Cardiac muscle cell (in vitro differentiated cells and primary cell): ENCODE measurements around the gene PTGER1. TPM values are rescaled to one million over a fixed set of nuclear protein-coding genes. Genes with fewer than 3 reads are reported as not detected.
"Not testable (repeated sequence)": the region's sequence is repeated elsewhere in the genome, so short reads cannot be mapped to it uniquely, and the experiment has no call there.

Experiments used
- DNase-seq, 2 donors: peaks; one replicate each; pipeline versions ENCODE4 v3.0.0 to v3.0.0-alpha.2; 2010 to 2017; ENCODE audit warnings: low read depth in 1 of 2, low spot score in 1 of 2
- H3K27ac ChIP-seq: fragments of 200-600 bp; sonication (generic); 2 replicates; pipeline ENCODE4 v1.5.1; 2016
- H3K27me3 ChIP-seq: fragments of 200-600 bp; sonication (generic); 2 replicates; pipeline ENCODE4 v1.6.0; 2016; ENCODE audit warnings: control low read depth
- H3K36me3 ChIP-seq: fragments of 200-600 bp; sonication (generic); 2 replicates; pipeline ENCODE4 v1.5.1; 2016; ENCODE audit warnings: control low read depth
- H3K4me1 ChIP-seq: fragments of 200-600 bp; sonication (generic); 2 replicates; pipeline ENCODE4 v1.8.1; 2017; ENCODE audit warnings: low read depth, mild to moderate bottlenecking, mixed run types
- H3K4me3 ChIP-seq: fragments of 200-600 bp; sonication (generic); 2 replicates; pipeline ENCODE4 v1.5.1; 2016; ENCODE audit warnings: mild to moderate bottlenecking
- H3K9me3 ChIP-seq: fragments of 200-600 bp; sonication (generic); 2 replicates; pipeline ENCODE4 v1.5.1; 2017; ENCODE audit warnings: low read depth, mild to moderate bottlenecking, control low read depth
- polyA plus RNA-seq: library from polyadenylated mRNA; unstranded; fragments of >200 nt; fragmentation: Nextera tagmentation; extraction: Ambion mirVana; gene quantifications from 2 replicates; pipeline ENCODE4 v1.2.1, GENCODE V29; 2016
- total RNA-seq: library from RNA; depleted of rRNA; stranded (reverse); fragments of >200 nt; gene quantifications from 2 replicates; pipeline ENCODE4 v1.2.3, GENCODE V29; 2016
- TF ChIP-seq, protein P1 (sequence below): IDR thresholded peaks from 2 replicates; pipeline ENCODE4 v1.5.1; 2012; ENCODE audit warnings: low read depth, mild to moderate bottlenecking, low read length

Gene PTGER1
- total and polyA plus RNA-seq, 2 experiments from 2014 or later = 0.42 to 0.75 TPM

DNA sequence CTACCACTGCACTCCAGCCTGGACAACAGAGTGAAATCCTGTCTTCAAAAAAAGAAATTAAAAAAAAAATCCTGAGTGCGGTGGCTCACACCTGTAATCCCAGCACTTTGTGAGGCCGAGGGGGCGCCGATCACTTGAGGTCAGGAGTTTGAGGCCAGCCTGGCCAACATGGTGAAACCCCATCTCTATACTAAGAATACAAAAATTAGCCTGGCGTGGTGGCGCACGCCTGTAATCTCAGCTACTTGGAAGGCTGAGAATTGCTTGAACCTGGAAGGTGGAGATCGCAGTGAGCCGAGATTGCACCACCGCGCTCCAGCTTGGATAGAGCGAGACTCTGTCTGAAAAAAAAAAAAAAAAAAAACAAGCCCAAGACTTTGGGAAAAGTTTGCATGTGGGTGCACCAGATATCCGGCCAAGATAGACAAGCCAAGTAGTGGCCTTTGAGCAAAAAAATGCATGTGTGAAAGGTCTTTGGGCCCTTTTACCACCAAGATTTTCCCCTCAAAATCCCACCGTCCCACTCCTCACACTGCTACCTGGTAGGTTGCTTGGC is 37.3 kb upstream of the PTGER1 start:
- Histone ChIP-seq H3K4me1 (peaks cover 14% of the 10 kb centered on the region), H3K4me3 (no peak overlapping the region), H3K27ac (no peak overlapping the region), H3K9me3 (no peaks in the 10 kb centered on the region), H3K27me3 (no peaks in the 10 kb centered on the region), H3K36me3 (peaks cover 21% of the 10 kb centered on the region)
- no peak for DNase-seq
- TF ChIP-seq, protein P1, sequence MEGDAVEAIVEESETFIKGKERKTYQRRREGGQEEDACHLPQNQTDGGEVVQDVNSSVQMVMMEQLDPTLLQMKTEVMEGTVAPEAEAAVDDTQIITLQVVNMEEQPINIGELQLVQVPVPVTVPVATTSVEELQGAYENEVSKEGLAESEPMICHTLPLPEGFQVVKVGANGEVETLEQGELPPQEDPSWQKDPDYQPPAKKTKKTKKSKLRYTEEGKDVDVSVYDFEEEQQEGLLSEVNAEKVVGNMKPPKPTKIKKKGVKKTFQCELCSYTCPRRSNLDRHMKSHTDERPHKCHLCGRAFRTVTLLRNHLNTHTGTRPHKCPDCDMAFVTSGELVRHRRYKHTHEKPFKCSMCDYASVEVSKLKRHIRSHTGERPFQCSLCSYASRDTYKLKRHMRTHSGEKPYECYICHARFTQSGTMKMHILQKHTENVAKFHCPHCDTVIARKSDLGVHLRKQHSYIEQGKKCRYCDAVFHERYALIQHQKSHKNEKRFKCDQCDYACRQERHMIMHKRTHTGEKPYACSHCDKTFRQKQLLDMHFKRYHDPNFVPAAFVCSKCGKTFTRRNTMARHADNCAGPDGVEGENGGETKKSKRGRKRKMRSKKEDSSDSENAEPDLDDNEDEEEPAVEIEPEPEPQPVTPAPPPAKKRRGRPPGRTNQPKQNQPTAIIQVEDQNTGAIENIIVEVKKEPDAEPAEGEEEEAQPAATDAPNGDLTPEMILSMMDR = no peak

DNA sequence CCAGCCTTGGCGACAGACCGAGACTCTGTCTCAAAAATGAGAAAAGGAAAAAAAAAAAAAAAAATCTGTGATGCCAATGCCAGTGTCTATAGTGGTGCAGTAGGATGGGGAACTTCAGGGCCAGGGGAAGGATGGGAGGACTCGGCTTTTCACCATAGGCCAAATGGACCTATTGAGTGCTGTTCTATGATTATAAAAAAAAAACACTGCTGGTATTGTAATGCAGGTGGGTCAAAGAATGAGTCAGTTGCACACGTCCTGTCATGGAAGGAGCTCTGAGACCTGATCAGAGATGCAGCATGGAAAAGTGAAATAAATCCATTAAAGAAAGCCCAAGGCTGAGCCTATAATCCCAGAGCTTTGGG is 36.1 kb upstream of the PTGER1 start:
- Histone ChIP-seq H3K4me1 (peaks cover 7% of the 10 kb centered on the region), H3K9me3 (no peaks in the 10 kb centered on the region), H3K27me3 (no peaks in the 10 kb centered on the region), H3K27ac (no peak overlapping the region), H3K4me3 (no peak overlapping the region), H3K36me3 (peaks cover 19% of the 10 kb centered on the region)
- TF ChIP-seq, protein P1 = no peak
- no peak for DNase-seq

DNA sequence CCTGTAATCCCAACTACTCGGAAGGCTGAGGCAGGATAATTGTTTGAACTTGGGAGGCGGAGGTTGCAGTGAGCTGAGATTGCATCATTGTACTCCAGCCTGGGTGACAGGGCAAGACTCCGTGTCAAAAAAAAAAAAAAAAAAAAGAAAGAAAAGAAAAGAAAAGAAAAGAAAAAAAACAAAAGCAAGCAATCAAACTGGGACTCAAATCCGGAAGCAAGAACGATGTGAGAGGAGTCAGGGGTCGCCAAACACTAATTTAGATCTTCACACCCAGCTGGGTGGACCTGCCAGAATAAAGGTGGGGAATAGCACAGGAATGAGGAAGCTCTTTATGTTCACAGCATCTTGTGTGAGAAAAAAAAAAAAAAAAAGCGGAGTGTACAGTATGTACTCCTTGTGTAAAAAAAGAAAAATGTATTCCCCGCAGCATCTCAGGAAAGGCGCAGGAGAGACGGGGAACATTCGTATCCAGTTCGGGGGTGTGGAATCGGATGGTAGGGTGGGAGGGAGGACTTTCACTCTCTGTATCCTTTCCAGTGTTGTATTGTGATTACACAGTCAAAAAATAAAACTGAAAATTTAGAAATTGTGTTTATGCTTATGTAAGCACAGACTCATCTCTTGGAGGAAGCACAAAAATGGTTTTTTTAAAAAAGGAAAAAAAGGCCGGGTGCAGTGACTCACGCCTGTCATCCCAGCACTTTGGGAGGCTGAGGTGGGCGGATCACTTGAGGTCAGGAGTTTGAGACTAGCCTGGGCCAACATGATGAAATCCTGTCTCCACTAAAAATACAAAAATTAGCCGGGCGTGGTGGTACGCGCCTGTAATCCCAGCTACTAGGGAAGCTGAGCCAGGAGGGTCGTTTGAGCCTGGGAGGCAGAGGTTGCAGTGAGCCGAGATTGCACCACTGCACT is 35.4 kb upstream of the PTGER1 start:
- Histone ChIP-seq H3K27ac (no peak overlapping the region), H3K4me1 (peaks cover 6% of the 10 kb centered on the region), H3K27me3 (no peaks in the 10 kb centered on the region), H3K9me3 (no peaks in the 10 kb centered on the region), H3K36me3 (peaks cover 13% of the 10 kb centered on the region), H3K4me3 (no peak overlapping the region)
- peak in 1 of 2 donors; percentile 82 for DNase-seq
- TF ChIP-seq, protein P1 = no peak

DNA sequence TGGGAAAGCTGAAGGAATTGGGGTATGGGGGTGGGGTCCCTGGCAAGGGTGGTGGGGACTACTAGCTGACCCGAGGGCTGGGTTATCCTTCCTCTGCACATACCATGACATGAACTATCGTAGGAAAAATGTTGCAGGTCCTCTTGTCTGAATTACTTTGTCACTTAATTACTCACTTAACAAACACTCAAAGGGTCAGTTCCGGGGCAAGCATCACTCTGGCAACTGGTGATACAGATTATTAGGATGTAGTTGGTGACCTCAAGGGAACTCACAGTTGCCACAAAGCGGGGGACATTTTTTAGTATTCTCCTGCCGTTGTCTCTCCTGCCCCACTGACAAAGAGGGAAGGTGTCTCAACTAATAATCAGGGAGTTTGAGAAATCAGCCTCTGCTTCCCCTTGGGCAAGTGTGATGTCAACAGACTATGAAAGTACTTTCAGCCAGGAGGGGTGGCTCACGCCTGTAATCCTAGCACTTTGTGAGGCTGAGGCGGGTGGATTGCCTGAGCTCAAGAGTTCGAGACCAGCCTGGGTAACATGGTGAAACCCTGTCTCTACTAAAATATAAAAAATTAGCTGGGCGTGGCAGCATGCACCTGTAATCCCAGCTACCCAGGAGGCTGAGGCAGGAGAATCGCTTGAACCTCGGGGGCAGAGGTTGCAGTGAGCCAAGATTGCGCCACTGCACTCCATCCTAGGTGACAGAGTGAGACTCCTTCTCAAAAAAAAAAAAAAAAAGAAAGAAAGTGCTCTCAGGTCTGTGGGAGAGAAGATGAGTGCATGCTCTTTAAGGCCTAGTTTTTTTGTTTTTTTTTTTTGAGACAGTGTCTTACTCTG is 32.8 kb upstream of the PTGER1 start:
- TF ChIP-seq, protein P1 = no peak
- peak; percentile 61 to 74 for DNase-seq
- Histone ChIP-seq H3K27ac (no peak overlapping the region), H3K27me3 (peaks cover under 1% of the 10 kb centered on the region), H3K36me3 (no peaks in the 10 kb centered on the region), H3K4me3 (no peak overlapping the region), H3K4me1 (peaks cover 6% of the 10 kb centered on the region), H3K9me3 (no peaks in the 10 kb centered on the region)

- Histone ChIP-seq H3K27me3 (peaks cover 5% of the 10 kb centered on the region), H3K36me3 (no peaks in the 10 kb centered on the region), H3K4me1 (peaks cover 6% of the 10 kb centered on the region), H3K27ac (peak overlapping the region; percentile 80), H3K9me3 (no peaks in the 10 kb centered on the region), H3K4me3 (no peak overlapping the region)
- TF ChIP-seq, protein P1 = peak; percentile 80
- DNase-seq = peak; percentile 64 to 69
Observed at GRCh38 chr19:14505488-14506239, 30.5 kb upstream of the PTGER1 start.

GRCh38 chr19:14504575-14504974 is 29.4 kb upstream of the PTGER1 start:
- H3K4me1 ChIP-seq, H3K4me3 ChIP-seq, DNase-seq, H3K36me3 ChIP-seq, H3K27ac ChIP-seq, H3K27me3 ChIP-seq, H3K9me3 ChIP-seq: not testable (repeated sequence)
